K562 (cell line): ENCODE results near the gene SEZ6. TPM values are rescaled to one million over a fixed set of nuclear protein-coding genes. Genes with fewer than 3 reads are reported as not detected.

Experiments
- CCNT2 ChIP-seq: IDR thresholded peaks from 2 replicates; pipeline ENCODE4 v1.6.1; 2011; ENCODE audit warnings: borderline replicate concordance, low read depth, mild to moderate bottlenecking, moderate library complexity, mixed read lengths, low read length; ENCODE audit not compliant: insufficient read length; ENCODE audit errors: extremely low read depth
- CEBPG ChIP-seq, 3 experiments: fragments of 200-800 bp in 1 of 3; sonication (Bioruptor generic) in 1 of 3; sonication (generic) in 1 of 3; formaldehyde crosslinking in 1 of 3; IDR thresholded peaks in 2 of 3; conservative IDR thresholded peaks in 1 of 3; 2 replicates each; pipeline versions ENCODE4 v1.6.1 to v1.8.0; 2016 to 2022; ENCODE audit warnings: missing compliant biosample characterization in 2 of 3, missing genetic modification characterization in 2 of 3, mild to moderate bottlenecking in 1 of 3, missing genetic modification reagents in 1 of 3
- EZH2 ChIP-seq: IDR thresholded peaks from 2 replicates; pipeline ENCODE4 v1.6.1; 2012; ENCODE audit warnings: low read depth, mild to moderate bottlenecking, inconsistent platforms, low read length, borderline replicate concordance
- FOXM1 ChIP-seq, 2 experiments: fragments of 450-650 bp in 1 of 2; sonication (generic) in 1 of 2; formaldehyde crosslinking in 1 of 2; IDR thresholded peaks; 2 replicates each; pipeline versions ENCODE4 v1.6.1 to v1.9.0; 2017 to 2022; ENCODE audit warnings: low read depth in 2 of 2, mild to moderate bottlenecking in 2 of 2, missing genetic modification reagents in 1 of 2, moderate library complexity in 1 of 2
- GABPA ChIP-seq: fragments of 200-800 bp; sonication (Bioruptor generic); conservative IDR thresholded peaks from 2 replicates; pipeline ENCODE4 v1.6.1; 2016; ENCODE audit warnings: low read depth, missing genetic modification characterization, missing compliant biosample characterization
- KDM4B ChIP-seq, 2 experiments: fragments of 450-650 bp in 1 of 2; sonication (generic) in 1 of 2; IDR thresholded peaks; 2 replicates each; pipeline ENCODE4 v1.6.1; 2016 to 2017; ENCODE audit warnings: borderline replicate concordance in 2 of 2, antibody characterized with exemption in 1 of 2, low read depth in 1 of 2, mild to moderate bottlenecking in 1 of 2
- MED1 ChIP-seq: sonication (generic); formaldehyde crosslinking; IDR thresholded peaks from 2 replicates; pipeline ENCODE4 v1.8.1; 2023; ENCODE audit warnings: missing genetic modification reagents, borderline replicate concordance
- RBFOX2 ChIP-seq: fragments of 200-400 bp; formaldehyde crosslinking; IDR thresholded peaks from 2 replicates; pipeline ENCODE4 v1.6.1; 2017; ENCODE audit warnings: low read depth, mild to moderate bottlenecking, low read length, moderate library complexity
- SNIP1 ChIP-seq: fragments of 450-650 bp; IDR thresholded peaks from 2 replicates; pipeline ENCODE4 v1.7.1; 2017; ENCODE audit warnings: low read depth, mild to moderate bottlenecking
- polyA plus RNA-seq, 8 experiments: library from polyadenylated mRNA; depleted of rRNA in 4 of 8; stranded (reverse) in 5 of 8; unstranded in 3 of 8; fragments of >200 nt; fragmentation: Nextera tagmentation in 2 of 8; fragmentation: Illumina TruSeq in 1 of 8; extraction: Ambion mirVana in 2 of 8; extraction: Trizol in 1 of 8; gene quantifications; 2 replicates each; pipeline versions ENCODE4 v1.2.1 to v1.2.3, GENCODE V29; 2011 to 2014; ENCODE audit warnings: inconsistent platforms in 1 of 8, missing spikeins in 1 of 8
- total RNA-seq, 7 experiments: library from RNA; depleted of rRNA in 6 of 7; stranded (reverse); fragments of >200 nt in 6 of 7; fragmentation: Illumina TruSeq in 2 of 7; extraction: Trizol in 2 of 7; gene quantifications; 2 replicates each; pipeline versions ENCODE4 v1.2.1 to v1.2.3, GENCODE V29; 2011 to 2021; ENCODE audit warnings: low replicate concordance in 1 of 7
- TF ChIP-seq, protein P1 (sequence below): fragments of 200-800 bp; sonication (Bioruptor generic); IDR thresholded peaks from 2 replicates; pipeline ENCODE4 v1.6.1; 2016; ENCODE audit warnings: missing genetic modification characterization, missing compliant biosample characterization
- TF ChIP-seq, protein P2 (sequence below): fragments of 250-450 bp; sonication (Bioruptor Pico); IDR thresholded peaks from 2 replicates; pipeline ENCODE4 v1.5.0; 2021
- TF ChIP-seq, protein P3 (sequence below), 2 experiments: IDR thresholded peaks; 2 replicates each; pipeline ENCODE4 v1.6.1; 2012; ENCODE audit warnings: improper control_type of control experiment in 2 of 2, low read depth in 2 of 2, low read length in 2 of 2, borderline replicate concordance in 1 of 2
- TF ChIP-seq, protein P4 (sequence below): fragments of 450-650 bp; IDR thresholded peaks from 2 replicates; pipeline ENCODE4 v1.6.1; 2016; ENCODE audit warnings: borderline replicate concordance

SEZ6 gene
- total and polyA plus RNA-seq, 9 of the 15 experiments (the other 6 are each of a cell fraction or from before 2014, with no cell fraction given): not detected

DNA sequence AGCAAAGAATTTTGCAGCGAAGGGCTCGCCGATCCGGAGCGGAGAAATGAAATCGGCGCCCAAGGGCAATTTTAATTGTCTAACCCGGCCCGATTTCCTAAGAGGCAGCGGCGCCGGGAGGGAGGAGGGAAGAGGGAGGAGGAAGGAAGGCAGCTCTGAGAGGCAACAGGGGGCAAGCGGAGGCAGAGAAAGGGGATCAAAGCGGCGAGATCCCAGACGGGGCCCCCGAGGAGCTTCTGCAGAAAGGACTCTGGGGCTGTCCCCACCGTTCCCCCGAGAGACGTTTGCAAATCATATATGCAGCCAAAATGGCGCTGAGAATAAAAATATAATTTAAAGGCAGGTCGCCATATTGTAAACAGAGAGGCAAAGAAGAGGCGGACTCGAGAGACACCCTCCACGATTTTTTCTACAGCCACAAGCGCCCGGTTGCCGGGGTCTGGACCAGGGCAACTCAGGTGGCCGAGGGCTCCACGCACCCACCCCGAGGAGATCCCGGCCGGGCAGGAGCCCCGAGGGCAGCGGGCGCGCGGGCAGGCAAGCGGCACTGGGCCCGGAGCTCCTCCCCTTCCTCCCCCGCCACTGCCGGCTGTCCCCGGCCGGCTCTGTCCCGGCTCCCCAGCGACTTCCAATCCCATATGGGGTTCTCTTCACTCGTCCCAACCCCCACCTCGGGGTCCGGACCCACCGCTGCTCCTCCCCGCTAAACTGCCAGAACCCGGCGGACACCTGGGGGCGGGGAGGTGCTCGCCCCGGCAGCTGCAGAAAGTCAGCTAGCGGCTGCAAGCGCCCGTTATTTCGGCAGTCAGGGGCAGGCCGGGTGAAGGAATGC lies 56.4 kb downstream of the SEZ6 start (continued):
- TF ChIP-seq, protein P1, sequence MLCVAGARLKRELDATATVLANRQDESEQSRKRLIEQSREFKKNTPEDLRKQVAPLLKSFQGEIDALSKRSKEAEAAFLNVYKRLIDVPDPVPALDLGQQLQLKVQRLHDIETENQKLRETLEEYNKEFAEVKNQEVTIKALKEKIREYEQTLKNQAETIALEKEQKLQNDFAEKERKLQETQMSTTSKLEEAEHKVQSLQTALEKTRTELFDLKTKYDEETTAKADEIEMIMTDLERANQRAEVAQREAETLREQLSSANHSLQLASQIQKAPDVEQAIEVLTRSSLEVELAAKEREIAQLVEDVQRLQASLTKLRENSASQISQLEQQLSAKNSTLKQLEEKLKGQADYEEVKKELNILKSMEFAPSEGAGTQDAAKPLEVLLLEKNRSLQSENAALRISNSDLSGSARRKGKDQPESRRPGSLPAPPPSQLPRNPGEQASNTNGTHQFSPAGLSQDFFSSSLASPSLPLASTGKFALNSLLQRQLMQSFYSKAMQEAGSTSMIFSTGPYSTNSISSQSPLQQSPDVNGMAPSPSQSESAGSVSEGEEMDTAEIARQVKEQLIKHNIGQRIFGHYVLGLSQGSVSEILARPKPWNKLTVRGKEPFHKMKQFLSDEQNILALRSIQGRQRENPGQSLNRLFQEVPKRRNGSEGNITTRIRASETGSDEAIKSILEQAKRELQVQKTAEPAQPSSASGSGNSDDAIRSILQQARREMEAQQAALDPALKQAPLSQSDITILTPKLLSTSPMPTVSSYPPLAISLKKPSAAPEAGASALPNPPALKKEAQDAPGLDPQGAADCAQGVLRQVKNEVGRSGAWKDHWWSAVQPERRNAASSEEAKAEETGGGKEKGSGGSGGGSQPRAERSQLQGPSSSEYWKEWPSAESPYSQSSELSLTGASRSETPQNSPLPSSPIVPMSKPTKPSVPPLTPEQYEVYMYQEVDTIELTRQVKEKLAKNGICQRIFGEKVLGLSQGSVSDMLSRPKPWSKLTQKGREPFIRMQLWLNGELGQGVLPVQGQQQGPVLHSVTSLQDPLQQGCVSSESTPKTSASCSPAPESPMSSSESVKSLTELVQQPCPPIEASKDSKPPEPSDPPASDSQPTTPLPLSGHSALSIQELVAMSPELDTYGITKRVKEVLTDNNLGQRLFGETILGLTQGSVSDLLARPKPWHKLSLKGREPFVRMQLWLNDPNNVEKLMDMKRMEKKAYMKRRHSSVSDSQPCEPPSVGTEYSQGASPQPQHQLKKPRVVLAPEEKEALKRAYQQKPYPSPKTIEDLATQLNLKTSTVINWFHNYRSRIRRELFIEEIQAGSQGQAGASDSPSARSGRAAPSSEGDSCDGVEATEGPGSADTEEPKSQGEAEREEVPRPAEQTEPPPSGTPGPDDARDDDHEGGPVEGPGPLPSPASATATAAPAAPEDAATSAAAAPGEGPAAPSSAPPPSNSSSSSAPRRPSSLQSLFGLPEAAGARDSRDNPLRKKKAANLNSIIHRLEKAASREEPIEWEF: no peak
- TF ChIP-seq CCNT2: peak; percentile 35
- TF ChIP-seq GABPA (tag): peak; percentile 53; the same call in 1 of the 2 replicates
- no peak for TF ChIP-seq CEBPG (CRISPR knock-in tag; IDR thresholded peaks at IDR 0.05)
- peak in 1 of 2 experiments; percentile 55; a peak in 2 of 4 replicates for TF ChIP-seq CEBPG (tag; conservative IDR thresholded peaks at IDR 0.05 in 1 of 2, IDR thresholded peaks at IDR 0.05 in 1 of 2)
- TF ChIP-seq SNIP1: no peak
- TF ChIP-seq, protein P2, sequence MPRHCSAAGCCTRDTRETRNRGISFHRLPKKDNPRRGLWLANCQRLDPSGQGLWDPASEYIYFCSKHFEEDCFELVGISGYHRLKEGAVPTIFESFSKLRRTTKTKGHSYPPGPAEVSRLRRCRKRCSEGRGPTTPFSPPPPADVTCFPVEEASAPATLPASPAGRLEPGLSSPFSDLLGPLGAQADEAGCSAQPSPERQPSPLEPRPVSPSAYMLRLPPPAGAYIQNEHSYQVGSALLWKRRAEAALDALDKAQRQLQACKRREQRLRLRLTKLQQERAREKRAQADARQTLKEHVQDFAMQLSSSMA (CRISPR knock-in tag): no peak
- TF ChIP-seq RBFOX2: peak; percentile 63
- no peak for TF ChIP-seq EZH2
- no peak for TF ChIP-seq FOXM1 (IDR thresholded peaks at IDR 0.05; ENCODE audit: low read depth)
- no peak for TF ChIP-seq FOXM1 (CRISPR knock-in tag; IDR thresholded peaks at IDR 0.05; ENCODE audit: low read depth)
- peak in 1 of 2 experiments; percentile 2; a peak in 1 of 4 replicates for TF ChIP-seq KDM4B (IDR thresholded peaks at IDR 0.05; ENCODE audit: borderline replicate concordance in 2 of 2, low read depth in 1 of 2)
- TF ChIP-seq, protein P3, sequence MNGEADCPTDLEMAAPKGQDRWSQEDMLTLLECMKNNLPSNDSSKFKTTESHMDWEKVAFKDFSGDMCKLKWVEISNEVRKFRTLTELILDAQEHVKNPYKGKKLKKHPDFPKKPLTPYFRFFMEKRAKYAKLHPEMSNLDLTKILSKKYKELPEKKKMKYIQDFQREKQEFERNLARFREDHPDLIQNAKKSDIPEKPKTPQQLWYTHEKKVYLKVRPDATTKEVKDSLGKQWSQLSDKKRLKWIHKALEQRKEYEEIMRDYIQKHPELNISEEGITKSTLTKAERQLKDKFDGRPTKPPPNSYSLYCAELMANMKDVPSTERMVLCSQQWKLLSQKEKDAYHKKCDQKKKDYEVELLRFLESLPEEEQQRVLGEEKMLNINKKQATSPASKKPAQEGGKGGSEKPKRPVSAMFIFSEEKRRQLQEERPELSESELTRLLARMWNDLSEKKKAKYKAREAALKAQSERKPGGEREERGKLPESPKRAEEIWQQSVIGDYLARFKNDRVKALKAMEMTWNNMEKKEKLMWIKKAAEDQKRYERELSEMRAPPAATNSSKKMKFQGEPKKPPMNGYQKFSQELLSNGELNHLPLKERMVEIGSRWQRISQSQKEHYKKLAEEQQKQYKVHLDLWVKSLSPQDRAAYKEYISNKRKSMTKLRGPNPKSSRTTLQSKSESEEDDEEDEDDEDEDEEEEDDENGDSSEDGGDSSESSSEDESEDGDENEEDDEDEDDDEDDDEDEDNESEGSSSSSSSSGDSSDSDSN (IDR thresholded peaks at IDR 0.05; ENCODE audit: borderline replicate concordance in 1 of 2, low read depth in 2 of 2, low read length in 2 of 2): 0 out of 4 replicates have a peak, but pooled peaks of 1 of the 2 experiments have one; percentile 61
- TF ChIP-seq, protein P4, sequence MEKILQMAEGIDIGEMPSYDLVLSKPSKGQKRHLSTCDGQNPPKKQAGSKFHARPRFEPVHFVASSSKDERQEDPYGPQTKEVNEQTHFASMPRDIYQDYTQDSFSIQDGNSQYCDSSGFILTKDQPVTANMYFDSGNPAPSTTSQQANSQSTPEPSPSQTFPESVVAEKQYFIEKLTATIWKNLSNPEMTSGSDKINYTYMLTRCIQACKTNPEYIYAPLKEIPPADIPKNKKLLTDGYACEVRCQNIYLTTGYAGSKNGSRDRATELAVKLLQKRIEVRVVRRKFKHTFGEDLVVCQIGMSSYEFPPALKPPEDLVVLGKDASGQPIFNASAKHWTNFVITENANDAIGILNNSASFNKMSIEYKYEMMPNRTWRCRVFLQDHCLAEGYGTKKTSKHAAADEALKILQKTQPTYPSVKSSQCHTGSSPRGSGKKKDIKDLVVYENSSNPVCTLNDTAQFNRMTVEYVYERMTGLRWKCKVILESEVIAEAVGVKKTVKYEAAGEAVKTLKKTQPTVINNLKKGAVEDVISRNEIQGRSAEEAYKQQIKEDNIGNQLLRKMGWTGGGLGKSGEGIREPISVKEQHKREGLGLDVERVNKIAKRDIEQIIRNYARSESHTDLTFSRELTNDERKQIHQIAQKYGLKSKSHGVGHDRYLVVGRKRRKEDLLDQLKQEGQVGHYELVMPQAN: 0 out of 2 replicates have a peak, but pooled peaks have one; percentile 12
- no peak for TF ChIP-seq MED1
